Activated T-cell treated with anti-CD3 and anti-CD28 coated beads for 24 hours (primary cell): ENCODE results near the gene SYS1.
A peak's percentile ranks its signal among the peaks of the same experiment; 100 is the strongest.
"Not testable (repeated sequence)": the region's sequence is repeated elsewhere in the genome, so short reads cannot be mapped to it uniquely, and the experiment has no call there.

ENCODE experiments used
- DNase-seq: peaks from one replicate; pipeline ENCODE4 v3.0.0-alpha.2; 2020; ENCODE audit warnings: low read depth

Gene SYS1

GRCh38 chr20:45340236-45340847 is 22.6 kb upstream of the SYS1 start:
- no peak for DNase-seq

DNA sequence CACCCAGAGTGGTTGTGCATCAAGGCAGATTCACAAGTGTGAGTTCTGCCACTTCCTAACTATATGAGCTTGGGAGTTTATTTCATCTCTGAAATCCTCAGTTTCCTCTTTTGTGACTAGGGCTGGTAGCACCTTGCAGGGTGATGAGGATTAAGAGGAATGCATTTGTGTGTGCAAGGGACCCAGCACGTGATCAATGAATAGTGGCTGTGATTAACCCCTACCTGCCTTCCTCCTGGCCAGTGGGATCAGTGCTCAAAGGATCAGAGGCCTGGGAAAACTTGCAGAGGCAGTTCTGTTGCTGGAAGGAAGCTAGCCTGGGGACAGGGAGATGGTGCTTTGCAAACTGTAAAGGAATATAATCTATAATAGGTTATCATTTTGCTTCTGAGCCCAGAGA is 22.0 kb upstream of the SYS1 start:
- no peak for DNase-seq

- no peak for DNase-seq
Measured at GRCh38 chr20:45341579-45341938, 21.4 kb upstream of the SYS1 start.

- DNase-seq, result no peak
Measured at GRCh38 chr20:45341939-45342854, 20.8 kb upstream of the SYS1 start.

- no peak for DNase-seq
Measured at GRCh38 chr20:45342855-45343531, 20.0 kb upstream of the SYS1 start.

- DNase-seq, result no peak
Measured at GRCh38 chr20:45343532-45344167, 19.3 kb upstream of the SYS1 start.

- DNase-seq, result no peak
Measured at GRCh38 chr20:45344168-45344860, 18.6 kb upstream of the SYS1 start.

GRCh38 chr20:45345104-45345936 is 17.6 kb upstream of the SYS1 start:
- DNase-seq, result no peak

- no peak for DNase-seq
Measured at GRCh38 chr20:45346291-45346718, 16.7 kb upstream of the SYS1 start.

DNA sequence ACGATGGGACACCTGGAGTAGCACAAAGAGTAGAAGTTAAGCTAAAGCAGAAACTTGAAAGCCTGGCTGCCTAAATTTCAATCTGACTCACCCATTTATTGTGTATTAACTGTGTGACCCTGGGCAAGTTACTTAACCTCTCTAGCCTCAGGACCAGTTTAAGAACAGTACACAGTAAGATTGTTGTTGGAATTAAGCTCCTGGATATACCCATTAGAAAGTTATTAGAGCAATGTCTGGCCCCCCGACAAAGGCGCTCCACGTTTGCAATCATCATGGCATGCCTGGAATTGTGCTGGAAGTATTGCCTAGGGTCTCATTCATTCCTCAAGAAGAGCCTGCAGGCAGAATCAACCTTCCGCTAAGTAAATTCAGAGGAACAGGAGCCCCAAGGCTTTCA is 16.1 kb upstream of the SYS1 start:
- no peak for DNase-seq

- DNase-seq, result no peak
Measured at GRCh38 chr20:45347297-45347935, 15.5 kb upstream of the SYS1 start.

DNA sequence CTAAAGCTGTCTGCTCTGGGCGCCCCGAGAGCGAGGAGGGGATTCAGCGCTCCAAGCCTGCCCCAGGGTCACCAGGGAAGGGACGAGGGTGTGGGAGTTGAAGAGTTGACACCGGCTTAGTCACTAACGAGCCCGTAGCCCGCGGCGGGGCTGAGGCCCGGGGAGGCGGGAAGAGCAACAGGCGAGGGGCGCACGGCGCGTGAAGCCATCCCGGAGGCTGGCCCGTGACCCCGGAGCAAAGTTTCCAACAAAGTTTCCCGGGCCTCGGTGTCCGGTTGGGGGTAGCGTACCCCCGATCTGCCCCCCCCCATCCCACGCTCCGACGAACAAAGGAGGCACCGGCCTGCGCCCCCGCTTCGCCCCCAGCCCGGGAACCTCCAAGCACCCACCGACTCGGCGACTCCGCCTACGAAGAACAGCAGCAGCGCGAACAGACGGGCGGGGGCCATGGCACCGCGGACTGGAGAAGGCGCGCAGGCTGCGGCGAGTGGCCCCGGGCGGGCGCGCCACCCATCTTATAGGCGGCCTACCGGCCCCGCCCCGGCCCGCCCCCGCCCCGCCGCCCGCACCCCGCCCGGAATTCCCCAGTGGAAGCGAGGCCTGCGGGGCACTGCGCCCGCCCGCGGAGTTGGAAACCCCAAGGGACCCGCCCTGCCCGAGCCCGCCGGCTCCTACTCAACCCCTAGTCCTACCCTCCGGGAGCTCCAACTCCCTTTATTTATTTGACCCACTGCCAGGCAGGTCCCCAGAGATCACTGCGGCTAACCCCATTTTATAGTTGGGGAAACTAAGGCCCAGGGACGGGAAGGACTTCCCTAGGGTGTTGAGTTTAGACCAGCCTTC is 14.8 kb upstream of the SYS1 start, which contains the start of gene SDC4:
Gene SDC4 (minus strand): TSS at position 489 of the 843 bp plus-strand sequence. CDS start 40 bp downstream, at position 449.
- peak; percentile 40 for DNase-seq

DNA sequence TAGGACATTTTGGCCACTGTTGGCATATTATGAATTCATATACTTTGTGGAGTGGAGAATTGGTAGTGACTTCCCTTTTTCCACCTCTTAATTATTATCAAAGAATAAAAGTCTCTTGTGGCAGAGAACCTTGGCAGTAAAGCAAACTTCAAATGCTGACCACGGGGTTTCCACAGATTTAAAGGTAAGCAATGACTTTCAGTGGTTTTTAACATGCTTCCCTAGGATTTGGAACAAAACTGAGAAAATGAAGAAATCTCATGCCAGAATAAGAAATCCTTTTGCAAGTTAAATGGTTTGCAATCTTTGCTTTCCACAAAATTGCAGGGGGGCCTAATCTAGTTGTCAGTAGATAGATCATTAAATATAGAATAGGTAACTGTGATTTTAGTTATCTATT is 12.7 kb upstream of the SYS1 start:
- DNase-seq, result no peak

DNA sequence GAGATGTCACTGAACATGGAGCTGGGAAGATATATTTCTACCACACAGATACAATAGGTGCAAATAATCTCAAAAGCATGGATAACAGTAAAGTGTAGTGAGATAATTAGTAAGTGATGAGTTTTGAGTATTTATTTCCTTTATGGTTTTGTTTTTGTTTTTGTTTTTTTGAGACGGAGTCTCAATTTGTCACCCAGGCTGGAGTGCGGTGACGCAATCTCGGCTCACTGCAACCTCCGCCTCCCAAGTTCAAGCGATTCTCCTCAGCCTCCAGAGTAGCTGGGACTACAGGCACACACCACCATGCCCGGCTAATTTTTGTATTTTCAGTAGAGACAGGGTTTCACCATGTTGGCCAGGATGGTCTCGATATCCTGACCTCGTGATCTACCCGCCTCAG is 12.2 kb upstream of the SYS1 start:
- DNase-seq, result not testable (repeated sequence)

GRCh38 chr20:45352729-45353128 is 10.2 kb upstream of the SYS1 start:
- no peak for DNase-seq

DNA sequence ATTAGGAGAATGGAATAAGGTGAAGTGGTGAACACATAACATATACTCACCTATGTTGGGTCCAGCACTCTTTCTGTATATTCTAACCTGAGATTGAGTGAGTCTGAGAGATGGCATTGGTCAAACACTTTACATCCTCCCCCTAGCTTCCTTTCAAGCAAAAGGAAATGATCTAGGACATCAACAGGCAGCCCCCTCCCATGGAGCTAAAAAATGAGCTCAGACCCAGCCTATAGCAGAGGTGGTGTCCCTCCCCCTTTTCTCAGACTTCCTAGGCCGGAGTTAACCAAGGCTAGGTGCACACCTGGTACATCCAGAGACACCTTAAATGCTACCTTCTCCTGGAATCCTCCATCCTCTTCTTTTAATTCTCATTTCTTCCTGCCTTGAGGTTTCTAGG is 9.2 kb upstream of the SYS1 start:
- no peak for DNase-seq

DNA sequence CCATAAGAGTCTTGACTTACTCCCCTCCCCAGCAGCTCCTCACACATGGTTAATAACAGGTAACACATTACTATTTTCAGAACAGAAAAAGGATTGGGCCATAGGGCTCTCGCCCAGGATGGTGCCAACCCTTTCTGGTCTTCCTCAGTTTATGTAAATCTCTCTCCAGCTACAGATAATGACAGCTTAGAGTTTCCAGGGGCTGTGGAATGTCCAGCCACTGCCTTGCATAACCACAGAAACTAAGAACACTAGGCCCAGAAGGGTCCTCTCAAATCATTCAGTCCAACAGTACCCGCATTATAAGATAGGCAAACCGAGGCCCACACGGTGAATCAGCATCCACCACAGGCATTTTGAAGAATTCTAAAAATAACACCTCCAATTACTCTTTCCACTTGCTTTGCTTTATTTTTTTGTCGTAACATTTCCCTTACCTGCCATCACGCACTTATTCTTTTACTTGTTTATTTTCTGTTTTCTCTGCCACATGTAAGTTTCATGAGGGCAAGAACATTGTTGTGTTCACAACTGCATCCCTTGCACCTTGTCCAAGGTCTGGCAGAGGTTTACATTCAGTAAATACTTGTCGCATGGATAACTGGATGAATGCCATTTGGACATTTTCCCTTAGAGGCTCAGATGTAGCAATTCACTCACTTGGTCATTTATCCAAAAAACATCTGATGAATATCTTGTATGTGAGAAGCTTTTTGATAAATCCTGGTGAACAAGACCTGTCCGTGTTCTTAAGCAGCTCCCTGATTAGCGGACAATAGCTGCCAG is 8.3 kb upstream of the SYS1 start:
- DNase-seq, result no peak

- no peak for DNase-seq
Measured at GRCh38 chr20:45355209-45356084, 7.5 kb upstream of the SYS1 start.
